HG03039 (cell line): ENCODE data around the gene GIPC2.

Experiments used
- ATAC-seq: cut with Tn5 transposase; IDR thresholded peaks from one replicate; pipeline ENCODE4 v1.9.1; 2021; ENCODE audit warnings: mild to moderate bottlenecking, moderate library complexity; ENCODE audit not compliant: unreplicated experiment

The GIPC2 gene

GRCh38 chr1:78141531-78142231 lies 95.9 kb downstream of the GIPC2 start:
- ATAC-seq, result peak; percentile 39

GRCh38 chr1:78142736-78143135 lies 97.0 kb downstream of the GIPC2 start:
- ATAC-seq, result no peak

GRCh38 chr1:78143152-78143551 lies 97.4 kb downstream of the GIPC2 start:
- ATAC-seq, result peak; percentile 72

GRCh38 chr1:78143673-78144072 lies 97.9 kb downstream of the GIPC2 start:
- ATAC-seq, result no peak

GRCh38 chr1:78145105-78145580 lies 99.4 kb downstream of the GIPC2 start:
- peak; percentile 70 for ATAC-seq

- no peak for ATAC-seq
Observed at GRCh38 chr1:78146205-78146771, 100.5 kb downstream of the GIPC2 start.

- no peak for ATAC-seq
Observed at GRCh38 chr1:78147031-78147430, 101.3 kb downstream of the GIPC2 start.

- ATAC-seq, result no peak
Observed at GRCh38 chr1:78153092-78153736, 107.4 kb downstream of the GIPC2 start.

GRCh38 chr1:78155121-78155520 lies 109.4 kb downstream of the GIPC2 start:
- ATAC-seq, result no peak

GRCh38 chr1:78156805-78157521 lies 111.2 kb downstream of the GIPC2 start:
- no peak for ATAC-seq

- no peak for ATAC-seq
Observed at GRCh38 chr1:78165816-78166215, 120.0 kb downstream of the GIPC2 start.

GRCh38 chr1:78168306-78168705 lies 122.5 kb downstream of the GIPC2 start:
- no peak for ATAC-seq

GRCh38 chr1:78170859-78171258 lies 125.1 kb downstream of the GIPC2 start:
- ATAC-seq, result no peak

GRCh38 chr1:78171736-78172590 lies 126.2 kb downstream of the GIPC2 start:
- no peak for ATAC-seq

GRCh38 chr1:78176448-78176847 lies 130.7 kb downstream of the GIPC2 start:
- no peak for ATAC-seq

GRCh38 chr1:78177708-78178270 lies 132.0 kb downstream of the GIPC2 start:
- no peak for ATAC-seq

- ATAC-seq, result no peak
Observed at GRCh38 chr1:78178816-78179215, 133.1 kb downstream of the GIPC2 start.

- no peak for ATAC-seq
Observed at GRCh38 chr1:78184460-78185072, 138.8 kb downstream of the GIPC2 start.
